Esophagus squamous epithelium (tissue), 5 donors: ENCODE data around the gene HS6ST1. TPM values are rescaled to one million over a fixed set of nuclear protein-coding genes. Genes with fewer than 3 reads are reported as not detected.

ENCODE experiments used
- DNase-seq: peaks from one replicate; lab custom pipeline; 2025; lab: John Stamatoyannopoulos, UW
- H3K27ac ChIP-seq, 4 donors: fragments of 200-600 bp; sonication (generic); one replicate each; pipeline ENCODE4 v1.5.1; 2016 to 2019; ENCODE audit warnings: mild to moderate bottlenecking in 1 of 4
- H3K27me3 ChIP-seq, 4 donors: fragments of 200-600 bp; sonication (generic); 1 replicate in 3 of 4; 2 replicates in 1 of 4; pipeline versions ENCODE4 v1.5.1 to v1.6.0; 2017 to 2021; ENCODE audit warnings: antibody characterized with exemption in 1 of 4
- H3K36me3 ChIP-seq, 3 donors: fragments of 200-600 bp; sonication (generic); one replicate each; pipeline ENCODE4 v1.5.1; 2016 to 2019
- H3K4me1 ChIP-seq, 3 donors: fragments of 200-600 bp; sonication (generic); one replicate each; pipeline ENCODE4 v1.5.1; 2017 to 2019
- H3K4me3 ChIP-seq, 4 donors: fragments of 200-600 bp; sonication (generic); 1 replicate in 3 of 4; 2 replicates in 1 of 4; pipeline ENCODE4 v1.5.1; 2016 to 2019; ENCODE audit warnings: mild to moderate bottlenecking in 2 of 4, moderate library complexity in 1 of 4
- H3K9me3 ChIP-seq, 3 donors: fragments of 200-600 bp; sonication (generic); one replicate each; pipeline ENCODE4 v1.5.1; 2016 to 2019
- POLR2A ChIP-seq, 4 donors: fragments of 450-650 bp; IDR thresholded peaks; one replicate each; pipeline ENCODE4 v1.6.1; 2017; ENCODE audit warnings: antibody characterized with exemption in 4 of 4, mild to moderate bottlenecking in 4 of 4, moderate library complexity in 3 of 4
- WGBS, 2 donors: methylation state at CpG; one replicate each; pipeline ENCODE4 v1.1.5; 2018; 5-methylcytosine and 5-hydroxymethylcytosine counted together
- intact Hi-C: fragments of 100-400 bp; cut with DNase I; formaldehyde crosslinking; loops from one replicate; pipeline ENCODE4 v1.15.0; 2022
- total RNA-seq, 4 donors: library from RNA; depleted of rRNA; stranded (reverse); fragments of >200 nt; gene quantifications; one replicate each; pipeline ENCODE4 v1.1.0, GENCODE V29; 2016
- TF ChIP-seq, protein P1 (sequence below), 6 experiments: fragments of 450-650 bp in 4 of 6; fragments of 200-600 bp in 2 of 6; sonication (generic) in 2 of 6; IDR thresholded peaks; one replicate each; pipeline ENCODE4 v1.5.1; 2016 to 2019; ENCODE audit warnings: antibody characterized with exemption in 6 of 6, mild to moderate bottlenecking in 4 of 6, moderate library complexity in 4 of 6
- donor health status: DM: yes; HTN: yes; CAD: no.

The HS6ST1 gene
- total RNA-seq, 4 donors from 2014 or later = 44.7 to 73.8 (median 56.8) TPM

DNA sequence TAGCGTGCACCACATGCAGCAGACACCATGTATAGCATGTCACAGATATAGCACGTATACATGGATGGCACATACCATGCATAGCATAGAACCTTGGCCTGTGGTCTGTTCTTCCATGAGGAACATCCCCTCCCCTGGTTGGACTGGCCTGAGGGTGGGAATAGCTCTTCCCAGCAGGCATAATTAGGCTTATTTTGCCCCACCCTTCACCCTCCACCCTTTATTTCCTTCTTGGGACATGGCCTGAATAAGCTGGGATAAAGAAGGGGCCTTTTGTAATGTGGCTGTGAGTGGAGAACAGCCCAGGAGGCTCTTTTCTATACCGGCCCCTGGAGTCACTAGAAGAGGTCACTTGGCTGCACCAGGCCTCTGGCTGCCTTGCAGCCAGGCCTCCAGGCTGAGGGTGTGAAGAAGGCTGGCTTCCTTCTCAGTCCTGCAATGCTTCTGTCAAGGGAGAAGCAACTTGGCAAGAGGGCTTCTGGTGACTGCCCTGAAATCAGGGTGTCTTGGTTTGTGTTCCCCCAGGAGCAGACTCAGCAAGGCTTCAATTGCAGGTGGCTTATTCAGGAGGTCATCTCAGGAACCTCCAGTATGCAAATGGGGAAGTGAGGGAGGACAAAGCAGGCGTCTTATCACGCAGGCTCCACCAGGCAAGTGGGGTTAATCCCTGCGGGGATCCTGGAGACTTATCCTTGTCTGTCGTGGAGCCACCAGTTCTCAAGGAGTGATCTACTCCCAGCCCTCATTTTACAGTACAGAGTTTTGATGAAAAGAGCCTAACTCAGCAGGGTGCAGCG is 68.2 kb downstream of the HS6ST1 start:
- no peak for TF ChIP-seq POLR2A (IDR thresholded peaks at IDR 0.05)
- TF ChIP-seq, protein P1, sequence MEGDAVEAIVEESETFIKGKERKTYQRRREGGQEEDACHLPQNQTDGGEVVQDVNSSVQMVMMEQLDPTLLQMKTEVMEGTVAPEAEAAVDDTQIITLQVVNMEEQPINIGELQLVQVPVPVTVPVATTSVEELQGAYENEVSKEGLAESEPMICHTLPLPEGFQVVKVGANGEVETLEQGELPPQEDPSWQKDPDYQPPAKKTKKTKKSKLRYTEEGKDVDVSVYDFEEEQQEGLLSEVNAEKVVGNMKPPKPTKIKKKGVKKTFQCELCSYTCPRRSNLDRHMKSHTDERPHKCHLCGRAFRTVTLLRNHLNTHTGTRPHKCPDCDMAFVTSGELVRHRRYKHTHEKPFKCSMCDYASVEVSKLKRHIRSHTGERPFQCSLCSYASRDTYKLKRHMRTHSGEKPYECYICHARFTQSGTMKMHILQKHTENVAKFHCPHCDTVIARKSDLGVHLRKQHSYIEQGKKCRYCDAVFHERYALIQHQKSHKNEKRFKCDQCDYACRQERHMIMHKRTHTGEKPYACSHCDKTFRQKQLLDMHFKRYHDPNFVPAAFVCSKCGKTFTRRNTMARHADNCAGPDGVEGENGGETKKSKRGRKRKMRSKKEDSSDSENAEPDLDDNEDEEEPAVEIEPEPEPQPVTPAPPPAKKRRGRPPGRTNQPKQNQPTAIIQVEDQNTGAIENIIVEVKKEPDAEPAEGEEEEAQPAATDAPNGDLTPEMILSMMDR (IDR thresholded peaks at IDR 0.05) = no peak
- 68 to 100% methylated on average over 2 to 4 of the region's 8 CpGs for WGBS, 2 donors
- Histone ChIP-seq H3K36me3 (no peaks in the 10 kb centered on the region), H3K9me3 (no peaks in the 10 kb centered on the region), H3K27ac (no peak overlapping the region), H3K4me3 (no peak overlapping the region), H3K27me3 (no peaks in the 10 kb centered on the region), H3K4me1 (no peaks in the 10 kb centered on the region)
- intact Hi-C loops = no loop called here
- no peak for DNase-seq

DNA sequence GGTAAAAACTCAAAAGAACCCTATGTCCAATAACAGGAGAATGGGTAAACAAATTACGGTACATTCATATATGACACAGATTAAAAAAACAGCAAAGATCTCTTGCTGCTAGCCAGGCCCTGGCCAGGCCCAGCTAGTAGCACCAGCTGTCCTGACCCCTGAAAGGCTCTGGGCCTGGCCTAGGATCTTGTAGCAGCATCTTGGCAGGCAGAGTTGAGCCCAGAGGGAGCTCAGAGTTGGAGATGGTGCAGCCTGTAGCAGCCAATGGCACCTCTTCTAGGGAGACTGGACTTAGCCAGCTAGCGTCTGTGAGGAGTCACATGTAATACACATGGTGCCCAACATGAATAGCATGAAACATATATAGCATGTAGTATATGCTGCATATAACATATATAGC is 69.1 kb downstream of the HS6ST1 start:
- no peak for DNase-seq
- Histone ChIP-seq H3K4me3 (no peak overlapping the region), H3K9me3 (no peaks in the 10 kb centered on the region), H3K4me1 (no peaks in the 10 kb centered on the region), H3K36me3 (no peaks in the 10 kb centered on the region), H3K27ac (no peak overlapping the region), H3K27me3 (no peaks in the 10 kb centered on the region)
- TF ChIP-seq POLR2A (IDR thresholded peaks at IDR 0.05) = no peak
- TF ChIP-seq, protein P1 (IDR thresholded peaks at IDR 0.05) = no peak
- 65 to 97% methylated on average over 2 of the region's 2 CpGs for WGBS, 2 donors
- intact Hi-C loops = no loop called here

DNA sequence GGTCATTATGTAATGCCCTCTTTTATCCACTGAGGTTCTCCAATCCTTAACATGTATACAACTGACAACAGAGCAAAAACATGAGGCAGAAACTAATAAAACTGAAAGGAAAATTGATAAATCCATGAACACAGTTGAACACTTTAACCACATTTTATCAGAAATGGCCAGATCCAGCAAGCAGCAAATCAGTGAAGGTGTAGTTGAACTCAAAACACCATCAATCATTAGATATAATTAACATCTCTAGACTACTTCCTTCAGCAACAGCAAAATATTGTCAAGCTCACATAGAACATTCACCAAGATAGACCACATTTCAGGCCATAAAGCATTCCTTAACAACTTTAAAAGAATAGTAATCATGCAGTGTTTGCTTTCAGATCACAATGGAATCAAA is 72.9 kb downstream of the HS6ST1 start:
- Histone ChIP-seq H3K27ac (no peak overlapping the region), H3K27me3 (no peaks in the 10 kb centered on the region), H3K4me1 (no peaks in the 10 kb centered on the region), H3K9me3 (no peaks in the 10 kb centered on the region), H3K36me3 (no peaks in the 10 kb centered on the region), H3K4me3 (no peak overlapping the region)
- DNase-seq = no peak
- intact Hi-C loops = no loop called here
- TF ChIP-seq, protein P1 (IDR thresholded peaks at IDR 0.05) = no peak
- no peak for TF ChIP-seq POLR2A (IDR thresholded peaks at IDR 0.05)

DNA sequence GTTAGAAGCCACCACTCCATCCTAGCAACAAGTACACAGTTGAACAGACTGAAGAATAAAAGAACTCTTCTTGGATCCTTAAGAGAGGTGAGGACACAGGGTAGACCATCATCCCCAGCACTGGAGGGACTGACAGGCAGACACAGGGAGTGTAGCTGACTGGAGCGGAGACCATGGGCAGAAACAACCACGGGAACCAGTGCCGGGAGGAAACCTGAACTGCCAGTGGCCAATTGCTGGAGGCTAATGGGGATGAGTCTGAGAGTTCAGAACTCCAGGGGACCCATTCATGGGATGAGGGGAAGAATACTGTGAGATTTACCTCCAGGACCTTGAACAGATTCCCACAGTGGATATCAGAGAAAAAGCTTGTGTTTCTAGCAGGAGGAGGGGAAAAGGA is 76.8 kb downstream of the HS6ST1 start:
- Histone ChIP-seq H3K4me1 (no peaks in the 10 kb centered on the region), H3K27ac (no peak overlapping the region), H3K36me3 (no peaks in the 10 kb centered on the region), H3K4me3 (no peak overlapping the region), H3K9me3 (no peaks in the 10 kb centered on the region), H3K27me3 (no peaks in the 10 kb centered on the region)
- TF ChIP-seq, protein P1 (IDR thresholded peaks at IDR 0.05) = no peak
- no peak for TF ChIP-seq POLR2A (IDR thresholded peaks at IDR 0.05)
- intact Hi-C loops = no loop called here
- no peak for DNase-seq
- 63 to 80% methylated on average over 3 of the region's 3 CpGs for WGBS, 2 donors

DNA sequence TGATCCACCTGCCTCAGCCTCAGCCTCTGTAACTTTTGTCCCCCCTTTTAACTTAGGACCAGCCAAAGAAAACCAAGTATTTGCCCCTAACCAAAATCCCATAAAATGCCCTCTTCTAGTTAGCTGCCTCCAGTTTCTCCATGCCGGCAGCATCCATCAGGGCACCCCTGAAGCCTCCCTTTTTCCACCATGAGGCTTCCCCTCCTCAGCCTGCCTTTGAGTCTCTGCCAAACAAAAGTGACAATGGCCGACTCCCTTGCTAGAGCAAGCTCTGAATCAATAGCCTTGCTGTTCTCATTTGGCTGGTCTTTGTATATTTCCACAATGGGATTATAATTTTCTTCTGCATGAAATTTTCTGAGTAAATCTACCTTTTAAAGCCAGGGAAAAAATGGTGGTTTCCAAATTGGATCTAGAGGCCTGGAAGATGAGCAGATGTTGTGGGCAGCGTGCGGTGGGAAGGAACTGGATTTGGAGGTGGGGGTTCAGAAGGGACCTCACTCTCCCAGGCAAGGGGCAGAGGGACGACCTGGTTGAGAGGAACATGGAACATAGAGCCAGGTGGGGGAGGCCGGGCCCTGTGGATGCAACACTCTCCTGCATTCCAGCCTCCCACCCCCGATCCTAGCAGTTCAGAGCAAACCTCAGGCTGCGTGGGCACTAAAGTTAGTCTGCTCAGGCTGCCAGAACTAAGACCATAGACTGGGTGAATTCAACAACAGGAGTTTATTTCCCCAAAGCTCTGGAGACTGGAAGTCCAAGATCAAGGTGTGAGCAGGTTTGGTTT is 80.6 kb downstream of the HS6ST1 start:
- peaks cover 0 to 9% (median 0%) of the 10 kb centered on the region in 3 donors for H3K4me1 ChIP-seq
- no peaks in the 10 kb centered on the region for H3K9me3 ChIP-seq
- no peak overlapping the region for H3K4me3 ChIP-seq
- no peak overlapping the region for H3K27ac ChIP-seq
- DNase-seq = no peak
- no peak for TF ChIP-seq POLR2A (IDR thresholded peaks at IDR 0.05)
- TF ChIP-seq, protein P1 (IDR thresholded peaks at IDR 0.05) = no peak
- intact Hi-C loops = no loop called here
- no peaks in the 10 kb centered on the region for H3K27me3 ChIP-seq
- no peaks in the 10 kb centered on the region for H3K36me3 ChIP-seq
- 75 to 93% methylated on average over 4 to 8 of the region's 8 CpGs for WGBS, 2 donors
